OCI-LY3 (cell line): ENCODE data around the gene SARS1.

Source experiments
- CTCF ChIP-seq: fragments of 200-600, 300-600 bp; sonication (generic); IDR thresholded peaks from 2 replicates; pipeline ENCODE4 v1.5.1; 2014; ENCODE audit warnings: antibody characterized with exemption, low read length, low read depth
- EZH2phosphoT487 ChIP-seq: fragments of 200-600 bp; shearing (Covaris generic); IDR thresholded peaks from 2 replicates; pipeline ENCODE4 v1.6.1; 2018; ENCODE audit warnings: antibody characterized with exemption, mixed run types, low read depth

- TF ChIP-seq CTCF (no peak), EZH2phosphoT487 (no peak)
Measured at GRCh38 chr1:109254621-109255096, 40.9 kb downstream of the SARS1 start.
